Testis (tissue), 3 donors: Measurements from ENCODE around the gene DCDC1. TPM values are rescaled to one million over a fixed set of nuclear protein-coding genes. Genes with fewer than 3 reads are reported as not detected.

ENCODE experiments used
- DNase-seq: peaks from one replicate; pipeline ENCODE4 v3.0.0-alpha.2; 2019
- H3K27ac ChIP-seq, 2 donors: fragments of 200-600 bp; sonication (generic); one replicate each; pipeline ENCODE4 v1.5.1; 2019
- H3K27me3 ChIP-seq: fragments of 200-600 bp; sonication (generic); one replicate; pipeline ENCODE4 v1.5.1; 2019
- H3K36me3 ChIP-seq: fragments of 200-600 bp; sonication (generic); one replicate; pipeline ENCODE4 v1.5.1; 2017; ENCODE audit warnings: low read depth; ENCODE audit errors: missing control alignments
- H3K4me1 ChIP-seq: fragments of 200-600 bp; sonication (generic); one replicate; pipeline ENCODE4 v1.5.1; 2019
- H3K4me3 ChIP-seq, 2 donors: fragments of 200-600 bp; sonication (generic); one replicate each; pipeline ENCODE4 v1.5.1; 2017 to 2019
- H3K9me3 ChIP-seq: fragments of 200-600 bp; sonication (generic); one replicate; pipeline ENCODE4 v1.5.1; 2017
- CTCF ChIP-seq, 3 experiments: fragments of 450-650 bp in 2 of 3; fragments of 200-600 bp in 1 of 3; sonication (generic) in 1 of 3; IDR thresholded peaks; one replicate each; pipeline ENCODE4 v1.5.1; 2016 to 2019; ENCODE audit warnings: antibody characterized with exemption in 3 of 3, mild to moderate bottlenecking in 2 of 3, moderate library complexity in 1 of 3
- POLR2A ChIP-seq: fragments of 450-650 bp; IDR thresholded peaks from one replicate; pipeline ENCODE4 v1.6.1; 2017; ENCODE audit warnings: antibody characterized with exemption, mild to moderate bottlenecking, moderate library complexity
- WGBS, 2 donors: methylation state at CpG; one replicate each; pipeline ENCODE4 v1.1.5; 2018; 5-methylcytosine and 5-hydroxymethylcytosine counted together
- intact Hi-C: fragments of 100-400 bp; cut with DNase I; formaldehyde crosslinking; loops from one replicate; pipeline ENCODE4 v1.15.1; 2023; ENCODE audit warnings: low total_unique reads
- polyA plus RNA-seq: library from polyadenylated mRNA; stranded (reverse); fragments of 350-450 nt; fragmentation: Illumina TruSeq; extraction: RNeasy Lipid Tissue Mini Kit (QIAGEN cat#74804); gene quantifications from one replicate; pipeline ENCODE4 v1.2.3, GENCODE V29; 2014; ENCODE audit warnings: low read depth, low replicate concordance; ENCODE audit not compliant: insufficient read depth
- total RNA-seq, 2 donors: library from RNA; depleted of rRNA; stranded (reverse); fragments of >200 nt; gene quantifications; one replicate each; pipeline ENCODE4 v1.2.3, GENCODE V29; 2016

DCDC1 gene
- total and polyA plus RNA-seq, 3 donors from 2014 or later: 10.4 to 23.7 (median 12.3) TPM

DNA sequence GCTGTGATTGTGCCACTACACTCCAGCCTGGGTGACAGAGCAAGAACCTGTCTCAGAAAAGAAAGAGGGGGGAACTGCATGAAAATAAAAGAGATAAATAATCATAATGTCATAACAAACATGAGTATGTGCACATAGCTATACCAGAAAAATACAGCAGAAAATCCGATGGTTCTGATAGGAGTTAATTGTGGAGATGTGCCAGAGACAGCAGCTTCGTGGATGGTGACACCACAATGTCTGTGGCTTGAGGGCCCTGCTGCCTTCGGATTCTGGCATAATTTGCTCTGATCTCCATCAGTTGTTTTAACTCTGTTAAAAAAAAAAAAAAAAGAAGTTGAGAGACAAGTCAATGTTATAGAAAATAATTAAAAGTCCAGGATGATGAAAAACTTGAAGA, 491.1 kb downstream of the DCDC1 start:
- WGBS, 2 donors: 80% methylated on average over 3 of the region's 3 CpGs
- no peaks in the 10 kb centered on the region for H3K36me3 ChIP-seq
- intact Hi-C loops: no loop called here

GRCh38 chr11:30876663-30877396, 492.7 kb downstream of the DCDC1 start:
- intact Hi-C loops: no loop called here
- no peaks in the 10 kb centered on the region for H3K4me1 ChIP-seq
- DNase-seq: no peak
- H3K9me3 ChIP-seq: no peaks in the 10 kb centered on the region
- TF ChIP-seq CTCF (IDR thresholded peaks at IDR 0.05) (no peak), POLR2A (no peak)
- H3K4me3 ChIP-seq: no peak overlapping the region
- no peak overlapping the region for H3K27ac ChIP-seq
- H3K36me3 ChIP-seq: no peaks in the 10 kb centered on the region
- WGBS, 2 donors: 32 to 42% methylated on average over 2 of the region's 2 CpGs
- H3K27me3 ChIP-seq: no peaks in the 10 kb centered on the region

More for the DNA sequence above, 491.1 kb downstream of the DCDC1 start:
- Histone ChIP-seq H3K4me1 (no peaks in the 10 kb centered on the region), H3K27ac (no peak overlapping the region), H3K27me3 (no peaks in the 10 kb centered on the region), H3K9me3 (no peaks in the 10 kb centered on the region), H3K4me3 (no peak overlapping the region)
- TF ChIP-seq POLR2A (no peak), CTCF (IDR thresholded peaks at IDR 0.05) (no peak)
- no peak for DNase-seq

- Histone ChIP-seq H3K9me3 (no peaks in the 10 kb centered on the region), H3K4me1 (no peaks in the 10 kb centered on the region), H3K4me3 (no peak overlapping the region), H3K27me3 (no peaks in the 10 kb centered on the region), H3K36me3 (no peaks in the 10 kb centered on the region), H3K27ac (no peak overlapping the region)
- TF ChIP-seq POLR2A (no peak), CTCF (IDR thresholded peaks at IDR 0.05) (no peak)
- intact Hi-C loops: no loop called here
- DNase-seq: no peak
- WGBS, 2 donors: 96 to 97% methylated on average over 2 of the region's 2 CpGs
Observed at GRCh38 chr11:30876228-30876627, 493.3 kb downstream of the DCDC1 start.

- Histone ChIP-seq H3K9me3 (no peaks in the 10 kb centered on the region), H3K27me3 (no peaks in the 10 kb centered on the region), H3K4me3 (no peak overlapping the region), H3K4me1 (no peaks in the 10 kb centered on the region), H3K27ac (no peak overlapping the region), H3K36me3 (no peaks in the 10 kb centered on the region)
- intact Hi-C loops: no loop called here
- TF ChIP-seq POLR2A (no peak), CTCF (IDR thresholded peaks at IDR 0.05) (no peak)
- no peak for DNase-seq
- WGBS, 2 donors: 97% methylated on average over 2 of the region's 2 CpGs
Observed at GRCh38 chr11:30875806-30876205, 493.7 kb downstream of the DCDC1 start.
